H1 (cell line): ENCODE measurements around the gene ACADM. TPM values are rescaled to one million over a fixed set of nuclear protein-coding genes. Genes with fewer than 3 reads are reported as not detected.

Source experiments
- CTCF ChIA-PET: fragments of 300-600 bp; sonication (Branson Sonifier 250); formaldehyde crosslinking; loops from one replicate; lab custom pipeline; 2021; ENCODE audit not compliant: partially characterized antibody; lab: Charles Lee
- POLR2A ChIA-PET: fragments of 300-600 bp; sonication (Branson Sonifier 250); formaldehyde crosslinking; loops from one replicate; lab custom pipeline; 2021; ENCODE audit warnings: inconsistent platforms; ENCODE audit not compliant: partially characterized antibody; lab: Charles Lee
- DNase-seq, 2 experiments: peaks; one replicate each; pipeline versions ENCODE4 v3.0.0 to v3.0.0-alpha.2; 2010 to 2022; ENCODE audit warnings: low spot score in 2 of 2, low read depth in 1 of 2, mixed read lengths in 1 of 2
- FAIRE-seq: peaks from 2 replicates; lab custom pipeline; 2011; peaks lifted over from hg19 to GRCh38; lab: Jason Lieb, UNC
- H2AFZ ChIP-seq: 2 replicates; pipeline ENCODE4 v1.8.1; 2012; ENCODE audit warnings: low read length, inconsistent platforms
- H2AK5ac ChIP-seq: 2 replicates; pipeline ENCODE4 v1.6.1; 2013; ENCODE audit warnings: low read depth, low read length
- H2BK120ac ChIP-seq: replicated peaks from 2 replicates; pipeline ENCODE3; 2013; ENCODE audit warnings: low read depth, low read length, inconsistent platforms
- H2BK12ac ChIP-seq: 2 replicates; pipeline ENCODE4 v1.6.1; 2013; ENCODE audit warnings: low read depth, low read length
- H2BK15ac ChIP-seq: 2 replicates; pipeline ENCODE4 v1.6.1; 2013; ENCODE audit warnings: low read length
- H2BK20ac ChIP-seq: 2 replicates; pipeline ENCODE4 v1.6.1; 2013; ENCODE audit warnings: low read length
- H2BK5ac ChIP-seq: 2 replicates; pipeline ENCODE4 v1.6.1; 2013; ENCODE audit warnings: low read depth, low read length
- H3K14ac ChIP-seq: 2 replicates; pipeline ENCODE4 v1.6.1; 2013; ENCODE audit warnings: inconsistent platforms; ENCODE audit not compliant: insufficient read length
- H3K18ac ChIP-seq: 2 replicates; pipeline ENCODE4 v1.6.1; 2013; ENCODE audit warnings: low read length; ENCODE audit errors: extremely low read depth
- H3K23ac ChIP-seq: 2 replicates; pipeline ENCODE4 v1.6.1; 2013; ENCODE audit warnings: inconsistent platforms; ENCODE audit not compliant: insufficient read length
- H3K23me2 ChIP-seq: 2 replicates; pipeline ENCODE4 v1.6.1; 2013; ENCODE audit warnings: low read depth, low read length
- H3K27ac ChIP-seq: 2 replicates; pipeline ENCODE4 v1.6.1; 2011; ENCODE audit warnings: low read depth, low read length, inconsistent platforms
- H3K27me3 ChIP-seq, 4 experiments: replicated peaks in 1 of 4; 1 replicate in 1 of 4; 2 replicates in 3 of 4; pipeline versions ENCODE4 v1.6.1 to v1.8.1; 2011 to 2013; ENCODE audit warnings: low read length in 3 of 4, mild to moderate bottlenecking in 3 of 4, inconsistent platforms in 2 of 4, mixed read lengths in 2 of 4, moderate library complexity in 1 of 4; ENCODE audit not compliant: control insufficient read depth in 3 of 4, insufficient read depth in 3 of 4; ENCODE audit errors: extremely low read depth in 1 of 4
- H3K36me3 ChIP-seq, 4 experiments: 2 replicates each; pipeline versions ENCODE4 v1.6.1 to v1.8.1; 2011 to 2013; ENCODE audit warnings: mild to moderate bottlenecking in 4 of 4, low read length in 3 of 4, moderate library complexity in 2 of 4, control low read depth in 1 of 4, inconsistent platforms in 1 of 4; ENCODE audit not compliant: insufficient read depth in 4 of 4, control insufficient read depth in 2 of 4
- H3K4ac ChIP-seq: replicated peaks from 2 replicates; pipeline ENCODE3; 2013; ENCODE audit warnings: low read length, low read depth, mixed read lengths, inconsistent platforms; ENCODE audit not compliant: insufficient read length
- H3K4me1 ChIP-seq, 4 experiments: replicated peaks in 1 of 4; 1 replicate in 1 of 4; 2 replicates in 3 of 4; pipeline versions ENCODE4 v1.6.1 to v1.8.1; 2011 to 2013; ENCODE audit warnings: low read length in 3 of 4, inconsistent platforms in 2 of 4, mixed read lengths in 1 of 4; ENCODE audit not compliant: insufficient read depth in 4 of 4, control insufficient read depth in 3 of 4
- H3K4me2 ChIP-seq, 2 experiments: 2 replicates each; pipeline versions ENCODE4 v1.6.1 to v1.8.1; 2011 to 2013; ENCODE audit warnings: low read depth in 2 of 2, low read length in 2 of 2, control low read depth in 1 of 2, inconsistent platforms in 1 of 2, mild to moderate bottlenecking in 1 of 2; ENCODE audit not compliant: insufficient read depth in 1 of 2
- H3K4me3 ChIP-seq, 4 experiments: fragments of 200-600, 300-600 bp in 1 of 4; sonication (generic), shearing (Covaris generic), sonication (Bioruptor Twin) in 1 of 4; 2 replicates each; pipeline versions ENCODE4 v1.5.1 to v1.8.1; 2011 to 2016; ENCODE audit warnings: low read length in 4 of 4, low read depth in 3 of 4, control low read depth in 2 of 4, inconsistent platforms in 2 of 4, mild to moderate bottlenecking in 2 of 4, mixed read lengths in 1 of 4, moderate library complexity in 1 of 4; ENCODE audit not compliant: insufficient read depth in 2 of 4; ENCODE audit errors: extremely low read depth in 1 of 4
- H3K56ac ChIP-seq: replicated peaks from 2 replicates; pipeline ENCODE3; 2013; ENCODE audit warnings: low read depth, mild to moderate bottlenecking, mixed read lengths, low read length, inconsistent platforms; ENCODE audit not compliant: insufficient read length
- H3K79me1 ChIP-seq: 2 replicates; pipeline ENCODE4 v1.6.1; 2013; ENCODE audit warnings: low read depth, low read length, control low read depth
- H3K79me2 ChIP-seq, 2 experiments: 2 replicates each; pipeline versions ENCODE4 v1.6.1 to v1.8.1; 2012 to 2013; ENCODE audit warnings: low read length in 2 of 2, mild to moderate bottlenecking in 2 of 2, inconsistent platforms in 1 of 2; ENCODE audit not compliant: insufficient read depth in 2 of 2, control insufficient read depth in 1 of 2
- H3K9ac ChIP-seq, 4 experiments: replicated peaks in 1 of 4; 1 replicate in 1 of 4; 2 replicates in 3 of 4; pipeline versions ENCODE4 v1.6.1 to v1.8.1; 2011 to 2013; ENCODE audit warnings: low read depth in 3 of 4, low read length in 3 of 4, control low read depth in 2 of 4, mild to moderate bottlenecking in 2 of 4, moderate library complexity in 2 of 4, inconsistent platforms in 1 of 4; ENCODE audit errors: extremely low read depth in 1 of 4
- H3K9me3 ChIP-seq, 2 experiments: 2 replicates each; pipeline versions ENCODE4 v1.6.1 to v1.8.1; 2012 to 2013; ENCODE audit warnings: mild to moderate bottlenecking in 2 of 2, moderate library complexity in 2 of 2, control low read depth in 1 of 2, inconsistent platforms in 1 of 2, low read depth in 1 of 2, low read length in 1 of 2, mixed read lengths in 1 of 2; ENCODE audit not compliant: insufficient read depth in 2 of 2
- H4K20me1 ChIP-seq, 2 experiments: replicated peaks in 1 of 2; 2 replicates each; pipeline versions ENCODE3 to v1.8.1; 2011 to 2013; ENCODE audit warnings: inconsistent platforms in 2 of 2, low read length in 2 of 2, mild to moderate bottlenecking in 1 of 2; ENCODE audit not compliant: insufficient read depth in 2 of 2, control insufficient read depth in 1 of 2
- H4K5ac ChIP-seq: 2 replicates; pipeline ENCODE4 v1.6.1; 2013; ENCODE audit warnings: low read length, low read depth, mixed read lengths, inconsistent platforms; ENCODE audit not compliant: insufficient read length
- H4K8ac ChIP-seq: 2 replicates; pipeline ENCODE4 v1.8.0; 2013; ENCODE audit warnings: mild to moderate bottlenecking, moderate library complexity, low read length, inconsistent platforms; ENCODE audit not compliant: insufficient read depth; ENCODE audit errors: extremely low read depth
- H4K91ac ChIP-seq: replicated peaks from 2 replicates; pipeline ENCODE3; 2013; ENCODE audit warnings: low read length, mixed read lengths, inconsistent platforms; ENCODE audit not compliant: insufficient read length
- CHD1 ChIP-seq: IDR thresholded peaks from 2 replicates; pipeline ENCODE4 v1.6.1; 2012; ENCODE audit warnings: low read depth, low read length, improper control_type of control experiment
- MAFK ChIP-seq: IDR thresholded peaks from 2 replicates; pipeline ENCODE4 v1.6.1; 2012; ENCODE audit warnings: low read depth, mild to moderate bottlenecking, improper control_type of control experiment, low read length
- RBBP5 ChIP-seq: IDR thresholded peaks from 2 replicates; pipeline ENCODE4 v1.7.1; 2012; ENCODE audit warnings: low read depth, mild to moderate bottlenecking, inconsistent platforms, low read length, moderate library complexity, borderline replicate concordance
- RXRA ChIP-seq: IDR thresholded peaks from 2 replicates; pipeline ENCODE4 v1.6.1; 2011; ENCODE audit warnings: low read depth, mild to moderate bottlenecking, low read length, moderate library complexity; ENCODE audit not compliant: insufficient read depth
- WGBS, 2 experiments: shearing (Covaris generic) in 1 of 2; methylation state at CpG; one replicate each; pipeline versions ENCODE4 v1.1.6 to v1.1.7; 2013 to 2015; ENCODE audit warnings: low lambda C conversion rate in 2 of 2, mixed read lengths in 2 of 2, inconsistent platforms in 1 of 2, low coverage in 1 of 2, missing lambda C conversion rate in 1 of 2; ENCODE audit not compliant: insufficient replicate concordance in 2 of 2, insufficient coverage in 1 of 2, insufficient read length in 1 of 2; ENCODE audit errors: extremely low coverage in 1 of 2, missing lambda C conversion rate in 1 of 2; 5-methylcytosine and 5-hydroxymethylcytosine counted together
- polyA plus RNA-seq, 7 experiments: library from polyadenylated mRNA; depleted of rRNA in 3 of 7; stranded (reverse) in 5 of 7; unstranded in 2 of 7; fragments of >200 nt in 5 of 7; fragments of 200-250 nt in 2 of 7; gene quantifications; 1 replicate in 5 of 7; 2 replicates in 1 of 7; 4 replicates in 1 of 7; pipeline versions ENCODE4 v1.2.1 to v1.2.3, GENCODE V29; 2011 to 2013; ENCODE audit warnings: missing spikeins in 2 of 7, mixed read lengths in 2 of 7
- total RNA-seq: library from RNA; stranded (reverse); fragmentation: NEBNext Ultra II Directional; extraction: Animal tissue kit (Norgen Biotek cat#: 25700); gene quantifications from 2 replicates; pipeline ENCODE4 v1.2.1, GENCODE V29; 2021

Gene ACADM
- total and polyA plus RNA-seq, 2 of the 8 experiments (the other 6 are each of a cell fraction or from before 2014, with no cell fraction given), result 14.3 to 40.0 TPM

DNA sequence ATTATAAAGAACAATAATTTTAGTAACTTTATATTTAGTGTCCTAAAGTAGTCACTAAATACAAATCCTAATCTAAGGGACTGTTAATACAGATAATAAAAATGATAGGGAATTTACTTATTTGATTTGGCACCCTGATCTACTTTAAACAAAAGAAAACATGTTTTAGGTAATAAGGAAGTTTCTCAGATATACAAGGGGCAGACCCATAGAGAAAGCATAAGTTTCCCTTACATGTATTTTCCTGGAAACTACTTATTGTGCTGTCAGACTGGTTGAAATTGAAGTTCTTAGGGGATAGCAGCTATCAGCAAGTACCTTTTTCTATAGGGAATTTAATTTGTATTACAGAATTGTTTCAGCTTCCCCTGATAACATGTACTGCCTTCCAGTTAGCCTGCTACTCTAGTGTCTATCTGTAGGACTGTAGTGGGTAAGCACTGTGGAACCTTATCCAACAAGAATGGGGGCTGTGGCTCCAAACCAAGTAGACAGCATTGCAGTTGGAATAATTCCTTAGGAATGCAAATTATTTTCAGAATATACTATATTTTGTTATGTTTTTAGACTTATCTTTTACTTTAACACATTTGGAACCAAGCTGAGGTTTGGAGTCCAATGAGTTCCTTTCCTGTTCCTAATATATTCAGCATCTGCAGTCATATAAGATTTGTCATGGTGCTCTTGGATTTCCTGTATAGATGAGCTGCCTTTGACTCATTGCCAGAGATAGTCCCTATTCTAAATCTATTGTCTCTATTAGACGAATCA, 86.9 kb downstream of the ACADM start:
- H2BK5ac ChIP-seq, result no peak overlapping the region
- no peak overlapping the region for H4K5ac ChIP-seq
- no peak overlapping the region for H3K18ac ChIP-seq
- no peak for DNase-seq
- H3K79me1 ChIP-seq, result no peaks in the 10 kb centered on the region
- CTCF ChIA-PET, result interaction anchor here (0.5 to 0.7 kb wide), 3 partner anchors 9 to 1608 kb away, joined by 3 read pairs; no protein-coding TSS in a partner anchor
- no peak overlapping the region for H3K4me3 ChIP-seq
- no peak overlapping the region for H2BK120ac ChIP-seq
- H3K36me3 ChIP-seq, result no peaks in the 10 kb centered on the region
- no peaks in the 10 kb centered on the region for H3K27me3 ChIP-seq
- no peak overlapping the region for H3K56ac ChIP-seq
- H3K4me2 ChIP-seq, result no peak overlapping the region
- TF ChIP-seq CHD1, result no peak
- TF ChIP-seq MAFK, result no peak
- TF ChIP-seq RXRA, result no peak
- no peak for TF ChIP-seq RBBP5
- TF ChIP-seq, all 59 proteins: peak for 0
- H3K4ac ChIP-seq, result no peak overlapping the region
- H4K20me1 ChIP-seq, result no peaks in the 10 kb centered on the region
- H3K9me3 ChIP-seq, result no peaks in the 10 kb centered on the region
- no peak overlapping the region for H2BK12ac ChIP-seq
- H3K14ac ChIP-seq, result no peak overlapping the region
- no peak for FAIRE-seq
- H2AFZ ChIP-seq, result no peak overlapping the region
- no peaks in the 10 kb centered on the region for H3K23me2 ChIP-seq
- H3K27ac ChIP-seq, result no peak overlapping the region
- POLR2A ChIA-PET, result interaction anchor here (2.3 kb wide), 1 partner anchor 14 kb away, joined by 11 read pairs; the partner anchor contains the start of gene MSH4
- no peak overlapping the region for H2BK15ac ChIP-seq
- H3K9ac ChIP-seq, result no peak overlapping the region
- H4K91ac ChIP-seq, result no peak overlapping the region
- no peak overlapping the region for H2BK20ac ChIP-seq
- no peaks in the 10 kb centered on the region for H3K79me2 ChIP-seq
- no peaks in the 10 kb centered on the region for H3K4me1 ChIP-seq
- no peak overlapping the region for H3K23ac ChIP-seq
- 96 to 100% methylated on average over 1 of the region's 1 CpG for WGBS, 2 experiments
- no peak overlapping the region for H4K8ac ChIP-seq
- H2AK5ac ChIP-seq, result no peak overlapping the region
